ENCODE measurements around the gene KLHL22.

KLHL22 gene

GRCh38 chr22:20442485-20443284 is 52.9 kb downstream of the KLHL22 start:
- DNase-seq, result no peak

- no peak for DNase-seq
Measured at GRCh38 chr22:20441631-20442484, 53.7 kb downstream of the KLHL22 start.

- DNase-seq, result no peak
Measured at GRCh38 chr22:20440637-20441591, 54.7 kb downstream of the KLHL22 start.

GRCh38 chr22:20439928-20440575 is 55.5 kb downstream of the KLHL22 start:
- DNase-seq, result no peak

GRCh38 chr22:20439556-20439927 is 56.1 kb downstream of the KLHL22 start:
- DNase-seq, result no peak

GRCh38 chr22:20438678-20439492 is 56.7 kb downstream of the KLHL22 start:
- no peak for DNase-seq

GRCh38 chr22:20438427-20438677 is 57.2 kb downstream of the KLHL22 start:
- DNase-seq, result no peak

GRCh38 chr22:20437613-20438426 is 57.8 kb downstream of the KLHL22 start, which contains the start of gene SCARF2:
Gene SCARF2 (minus strand): TSS chr22:20437825. CDS start chr22:20437754, 71 bp downstream.
- no peak for DNase-seq

- no peak for DNase-seq
Measured at GRCh38 chr22:20436768-20437612, 58.6 kb downstream of the KLHL22 start.

- no peak for DNase-seq
Measured at GRCh38 chr22:20436307-20436767, 59.3 kb downstream of the KLHL22 start.

GRCh38 chr22:20435436-20436306 is 59.9 kb downstream of the KLHL22 start:
- DNase-seq, result no peak

- no peak for DNase-seq
Measured at GRCh38 chr22:20434773-20435172, 60.8 kb downstream of the KLHL22 start.

GRCh38 chr22:20434264-20434751 is 61.3 kb downstream of the KLHL22 start:
- DNase-seq, result no peak

GRCh38 chr22:20433686-20434241 is 61.8 kb downstream of the KLHL22 start:
- no peak for DNase-seq

- no peak for DNase-seq
Measured at GRCh38 chr22:20433191-20433590, 62.4 kb downstream of the KLHL22 start.

GRCh38 chr22:20432244-20432686 is 63.3 kb downstream of the KLHL22 start:
- no peak for DNase-seq

- no peak for DNase-seq
Measured at GRCh38 chr22:20431511-20432192, 63.9 kb downstream of the KLHL22 start.
